ENCODE measurements around the gene KSR1.

Gene KSR1

GRCh38 chr17:27597188-27597580 is 140.9 kb downstream of the KSR1 start:
- Mint-ChIP-seq H3K36me3 (ENCODE audit: low read depth) (peaks cover 76% of the 10 kb centered on the region), H3K4me3 (no peak overlapping the region), H3K4me1 (ENCODE audit: low read depth) (peaks cover 5% of the 10 kb centered on the region), H3K27me3 (no peaks in the 10 kb centered on the region), H3K9me3 (no peaks in the 10 kb centered on the region), H3K27ac (no peak overlapping the region)
- intact Hi-C loops (cut with micrococcal nuclease): no loop called here

GRCh38 chr17:27597783-27598320 is 141.6 kb downstream of the KSR1 start:
- no peak overlapping the region for H3K4me3 Mint-ChIP-seq
- intact Hi-C loops (cut with micrococcal nuclease): no loop called here
- H3K27ac Mint-ChIP-seq: no peak overlapping the region
- peaks cover 5% of the 10 kb centered on the region for H3K4me1 Mint-ChIP-seq (ENCODE audit: low read depth)
- H3K36me3 Mint-ChIP-seq (ENCODE audit: low read depth): peaks cover 69% of the 10 kb centered on the region
- H3K27me3 Mint-ChIP-seq: no peaks in the 10 kb centered on the region
- H3K9me3 Mint-ChIP-seq: no peaks in the 10 kb centered on the region

GRCh38 chr17:27598337-27599050 is 142.2 kb downstream of the KSR1 start:
- Mint-ChIP-seq H3K4me1 (ENCODE audit: low read depth) (peaks cover 5% of the 10 kb centered on the region), H3K4me3 (no peak overlapping the region), H3K27ac (no peak overlapping the region), H3K9me3 (no peaks in the 10 kb centered on the region), H3K27me3 (no peaks in the 10 kb centered on the region), H3K36me3 (ENCODE audit: low read depth) (peaks cover 63% of the 10 kb centered on the region)
- intact Hi-C loops (cut with micrococcal nuclease): no loop called here

- Mint-ChIP-seq H3K27ac (no peak overlapping the region), H3K36me3 (ENCODE audit: low read depth) (peaks cover 64% of the 10 kb centered on the region), H3K4me1 (ENCODE audit: low read depth) (peaks cover 5% of the 10 kb centered on the region), H3K27me3 (no peaks in the 10 kb centered on the region), H3K9me3 (no peaks in the 10 kb centered on the region), H3K4me3 (no peak overlapping the region)
- intact Hi-C loops (cut with micrococcal nuclease): loop anchor here (2.0 to 5.0 kb wide), 2 partner anchors 143 to 246 kb away; partner anchors contain the start of gene KSR1
Measured at GRCh38 chr17:27600471-27600870, 144.2 kb downstream of the KSR1 start.

GRCh38 chr17:27601069-27601974 is 145.1 kb downstream of the KSR1 start:
- intact Hi-C loops (cut with micrococcal nuclease): loop anchor here (1.0 to 5.0 kb wide), 3 partner anchors 144 to 365 kb away; partner anchors contain the start of gene KSR1
- Mint-ChIP-seq H3K27ac (no peak overlapping the region), H3K4me1 (ENCODE audit: low read depth) (peaks cover 5% of the 10 kb centered on the region), H3K4me3 (no peak overlapping the region), H3K36me3 (ENCODE audit: low read depth) (peaks cover 67% of the 10 kb centered on the region), H3K27me3 (no peaks in the 10 kb centered on the region), H3K9me3 (no peaks in the 10 kb centered on the region)

GRCh38 chr17:27601975-27602302 is 145.7 kb downstream of the KSR1 start:
- no peaks in the 10 kb centered on the region for H3K27me3 Mint-ChIP-seq
- H3K36me3 Mint-ChIP-seq (ENCODE audit: low read depth): peaks cover 64% of the 10 kb centered on the region
- intact Hi-C loops (cut with micrococcal nuclease): loop anchor here (1.0 to 5.0 kb wide), 3 partner anchors 145 to 366 kb away; partner anchors contain the start of gene KSR1
- peaks cover 5% of the 10 kb centered on the region for H3K4me1 Mint-ChIP-seq (ENCODE audit: low read depth)
- no peak overlapping the region for H3K27ac Mint-ChIP-seq
- H3K9me3 Mint-ChIP-seq: no peaks in the 10 kb centered on the region
- H3K4me3 Mint-ChIP-seq: no peak overlapping the region

GRCh38 chr17:27602721-27603420 is 146.6 kb downstream of the KSR1 start:
- Mint-ChIP-seq H3K4me1 (ENCODE audit: low read depth) (peaks cover 5% of the 10 kb centered on the region), H3K4me3 (no peak overlapping the region), H3K36me3 (ENCODE audit: low read depth) (peaks cover 62% of the 10 kb centered on the region), H3K9me3 (no peaks in the 10 kb centered on the region), H3K27me3 (no peaks in the 10 kb centered on the region), H3K27ac (no peak overlapping the region)
- intact Hi-C loops (cut with micrococcal nuclease): loop anchor here (1.0 to 5.0 kb wide), 2 partner anchors 48 to 146 kb away; partner anchors contain the start of gene KSR1

- H3K27me3 Mint-ChIP-seq: no peaks in the 10 kb centered on the region
Measured at GRCh38 chr17:27603421-27603770, 147.1 kb downstream of the KSR1 start.

GRCh38 chr17:27603880-27604794 is 147.9 kb downstream of the KSR1 start:
- Mint-ChIP-seq H3K27ac (no peak overlapping the region), H3K4me3 (no peak overlapping the region), H3K36me3 (ENCODE audit: low read depth) (peaks cover 63% of the 10 kb centered on the region), H3K4me1 (ENCODE audit: low read depth) (peaks cover 5% of the 10 kb centered on the region), H3K27me3 (no peaks in the 10 kb centered on the region), H3K9me3 (no peaks in the 10 kb centered on the region)
- intact Hi-C loops (cut with micrococcal nuclease): loop anchor here (1.0 to 5.0 kb wide), 2 partner anchors 47 to 147 kb away; partner anchors contain the start of gene KSR1

More at GRCh38 chr17:27603421-27603770, 147.1 kb downstream of the KSR1 start:
- Mint-ChIP-seq H3K4me1 (ENCODE audit: low read depth) (peaks cover 5% of the 10 kb centered on the region), H3K27ac (no peak overlapping the region), H3K36me3 (ENCODE audit: low read depth) (peaks cover 62% of the 10 kb centered on the region), H3K4me3 (no peak overlapping the region), H3K9me3 (no peaks in the 10 kb centered on the region)
- intact Hi-C loops (cut with micrococcal nuclease): loop anchor here (1.0 to 5.0 kb wide), 2 partner anchors 48 to 146 kb away; partner anchors contain the start of gene KSR1

GRCh38 chr17:27605409-27605808 is 149.2 kb downstream of the KSR1 start:
- H3K27me3 Mint-ChIP-seq: no peaks in the 10 kb centered on the region
- no peaks in the 10 kb centered on the region for H3K4me1 Mint-ChIP-seq (ENCODE audit: low read depth)
- no peaks in the 10 kb centered on the region for H3K9me3 Mint-ChIP-seq
- H3K27ac Mint-ChIP-seq: no peak overlapping the region
- no peak overlapping the region for H3K4me3 Mint-ChIP-seq
- intact Hi-C loops (cut with micrococcal nuclease): loop anchor here (5.0 kb wide), 1 partner anchor 152 kb away; no protein-coding TSS in a partner anchor
- peaks cover 75% of the 10 kb centered on the region for H3K36me3 Mint-ChIP-seq (ENCODE audit: low read depth)

GRCh38 chr17:27607521-27608091 is 151.4 kb downstream of the KSR1 start:
- no peak overlapping the region for H3K4me3 Mint-ChIP-seq
- no peaks in the 10 kb centered on the region for H3K4me1 Mint-ChIP-seq (ENCODE audit: low read depth)
- no peak overlapping the region for H3K27ac Mint-ChIP-seq
- H3K36me3 Mint-ChIP-seq (ENCODE audit: low read depth): peaks cover 86% of the 10 kb centered on the region
- no peaks in the 10 kb centered on the region for H3K9me3 Mint-ChIP-seq
- no peaks in the 10 kb centered on the region for H3K27me3 Mint-ChIP-seq
- intact Hi-C loops (cut with micrococcal nuclease): loop anchor here (5.0 kb wide), 1 partner anchor 150 kb away; no protein-coding TSS in a partner anchor
